Inferior parietal cortex (tissue), 1 donor: Measurements from ENCODE around the gene RHOT1.
"Not testable (repeated sequence)": the region's sequence is repeated elsewhere in the genome, so short reads cannot be mapped to it uniquely, and the experiment has no call there.

Source experiments
- DNase-seq: peaks from one replicate; pipeline ENCODE4 v3.0.0-alpha.2; 2016; ENCODE audit errors: extremely low spot score

Gene RHOT1

GRCh38 chr17:32159586-32160438 is 17.5 kb downstream of the RHOT1 start:
- DNase-seq, result no peak

- no peak for DNase-seq
Observed at GRCh38 chr17:32160526-32160925, 18.2 kb downstream of the RHOT1 start.

GRCh38 chr17:32161029-32161428 is 18.7 kb downstream of the RHOT1 start:
- DNase-seq, result no peak

- DNase-seq, result no peak
Observed at GRCh38 chr17:32161506-32162365, 19.4 kb downstream of the RHOT1 start.

- DNase-seq, result no peak
Observed at GRCh38 chr17:32174889-32175288, 32.6 kb downstream of the RHOT1 start.

- not testable (repeated sequence) for DNase-seq
Observed at GRCh38 chr17:32178679-32179078, 36.4 kb downstream of the RHOT1 start.

GRCh38 chr17:32179103-32179502 is 36.8 kb downstream of the RHOT1 start:
- not testable (repeated sequence) for DNase-seq

GRCh38 chr17:32179526-32179925 is 37.2 kb downstream of the RHOT1 start:
- DNase-seq, result not testable (repeated sequence)

GRCh38 chr17:32180262-32180661 is 38.0 kb downstream of the RHOT1 start:
- not testable (repeated sequence) for DNase-seq

- no peak for DNase-seq
Observed at GRCh38 chr17:32185875-32186274, 43.6 kb downstream of the RHOT1 start.

- no peak for DNase-seq
Observed at GRCh38 chr17:32187271-32187670, 45.0 kb downstream of the RHOT1 start.

- DNase-seq, result no peak
Observed at GRCh38 chr17:32189343-32189742, 47.0 kb downstream of the RHOT1 start.

GRCh38 chr17:32191306-32191705 is 49.0 kb downstream of the RHOT1 start:
- DNase-seq, result no peak

- DNase-seq, result no peak
Observed at GRCh38 chr17:32192379-32192778, 50.1 kb downstream of the RHOT1 start.

GRCh38 chr17:32197987-32198386 is 55.7 kb downstream of the RHOT1 start:
- DNase-seq, result no peak

GRCh38 chr17:32206861-32207260 is 64.6 kb downstream of the RHOT1 start:
- no peak for DNase-seq

- no peak for DNase-seq
Observed at GRCh38 chr17:32208436-32208835, 66.1 kb downstream of the RHOT1 start.

- DNase-seq, result no peak
Observed at GRCh38 chr17:32209608-32210007, 67.3 kb downstream of the RHOT1 start.

GRCh38 chr17:32211671-32212070 is 69.4 kb downstream of the RHOT1 start:
- DNase-seq, result no peak

GRCh38 chr17:32215696-32216095 is 73.4 kb downstream of the RHOT1 start:
- DNase-seq, result no peak

- no peak for DNase-seq
Observed at GRCh38 chr17:32222621-32223020, 80.3 kb downstream of the RHOT1 start.

- DNase-seq, result no peak
Observed at GRCh38 chr17:32223703-32224102, 81.4 kb downstream of the RHOT1 start.

GRCh38 chr17:32226886-32227285 is 84.6 kb downstream of the RHOT1 start:
- no peak for DNase-seq
